ENCODE data around the gene TRERF1. TPM values are rescaled to one million over a fixed set of nuclear protein-coding genes. Genes with fewer than 3 reads are reported as not detected.
A peak's percentile ranks its signal among the peaks of the same experiment; 100 is the strongest.

TRERF1 gene
- total RNA-seq, 1 donor from 2014 or later, result 12.4 TPM

DNA sequence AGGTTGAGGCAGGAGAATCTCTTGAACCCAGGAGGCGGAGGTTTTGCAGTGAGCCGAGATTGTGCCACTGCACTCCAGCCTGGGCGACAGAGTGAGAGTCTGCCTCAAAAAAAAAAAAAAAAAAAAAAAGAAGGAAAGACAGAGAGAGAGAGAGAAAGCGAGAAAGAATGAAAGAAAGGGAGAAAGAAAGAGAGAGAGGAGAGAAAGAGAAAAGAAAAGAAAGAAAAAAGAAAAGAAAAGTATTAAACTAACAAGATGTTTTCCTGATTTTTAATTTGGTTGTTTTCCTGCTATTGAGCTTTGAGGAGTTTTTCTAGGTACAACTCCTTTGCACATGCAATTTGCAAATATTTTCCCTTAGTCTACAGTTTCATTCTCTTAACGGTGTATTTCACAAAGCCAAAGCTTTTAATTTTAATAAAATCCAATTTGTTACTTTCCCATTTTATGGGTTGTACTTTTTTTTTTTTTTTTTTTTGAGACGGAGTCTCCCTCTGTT is 10.8 kb upstream of the TRERF1 start:
- Mint-ChIP-seq H3K27me3 (ENCODE audit: low read depth) (no peaks in the 10 kb centered on the region), H3K9me3 (peaks cover 2% of the 10 kb centered on the region), H3K4me3 (no peak overlapping the region), H3K4me1 (no peaks in the 10 kb centered on the region), H3K27ac (ENCODE audit: unreplicated experiment) (no peak overlapping the region), H3K36me3 (ENCODE audit: low read depth) (no peaks in the 10 kb centered on the region)
- no peak for DNase-seq (ENCODE audit: low read depth, low spot score)
- TF ChIP-seq, protein P1, sequence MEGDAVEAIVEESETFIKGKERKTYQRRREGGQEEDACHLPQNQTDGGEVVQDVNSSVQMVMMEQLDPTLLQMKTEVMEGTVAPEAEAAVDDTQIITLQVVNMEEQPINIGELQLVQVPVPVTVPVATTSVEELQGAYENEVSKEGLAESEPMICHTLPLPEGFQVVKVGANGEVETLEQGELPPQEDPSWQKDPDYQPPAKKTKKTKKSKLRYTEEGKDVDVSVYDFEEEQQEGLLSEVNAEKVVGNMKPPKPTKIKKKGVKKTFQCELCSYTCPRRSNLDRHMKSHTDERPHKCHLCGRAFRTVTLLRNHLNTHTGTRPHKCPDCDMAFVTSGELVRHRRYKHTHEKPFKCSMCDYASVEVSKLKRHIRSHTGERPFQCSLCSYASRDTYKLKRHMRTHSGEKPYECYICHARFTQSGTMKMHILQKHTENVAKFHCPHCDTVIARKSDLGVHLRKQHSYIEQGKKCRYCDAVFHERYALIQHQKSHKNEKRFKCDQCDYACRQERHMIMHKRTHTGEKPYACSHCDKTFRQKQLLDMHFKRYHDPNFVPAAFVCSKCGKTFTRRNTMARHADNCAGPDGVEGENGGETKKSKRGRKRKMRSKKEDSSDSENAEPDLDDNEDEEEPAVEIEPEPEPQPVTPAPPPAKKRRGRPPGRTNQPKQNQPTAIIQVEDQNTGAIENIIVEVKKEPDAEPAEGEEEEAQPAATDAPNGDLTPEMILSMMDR (conservative IDR thresholded peaks at IDR 0.05), result no peak

GRCh38 chr6:42460883-42461282 is 9.2 kb upstream of the TRERF1 start:
- TF ChIP-seq, protein P1 (conservative IDR thresholded peaks at IDR 0.05), result no peak
- DNase-seq (ENCODE audit: low read depth, low spot score), result no peak
- Mint-ChIP-seq H3K4me1 (no peaks in the 10 kb centered on the region), H3K9me3 (peaks cover 2% of the 10 kb centered on the region), H3K27ac (ENCODE audit: unreplicated experiment) (no peak overlapping the region), H3K4me3 (no peak overlapping the region), H3K27me3 (ENCODE audit: low read depth) (no peaks in the 10 kb centered on the region), H3K36me3 (ENCODE audit: low read depth) (no peaks in the 10 kb centered on the region)

DNA sequence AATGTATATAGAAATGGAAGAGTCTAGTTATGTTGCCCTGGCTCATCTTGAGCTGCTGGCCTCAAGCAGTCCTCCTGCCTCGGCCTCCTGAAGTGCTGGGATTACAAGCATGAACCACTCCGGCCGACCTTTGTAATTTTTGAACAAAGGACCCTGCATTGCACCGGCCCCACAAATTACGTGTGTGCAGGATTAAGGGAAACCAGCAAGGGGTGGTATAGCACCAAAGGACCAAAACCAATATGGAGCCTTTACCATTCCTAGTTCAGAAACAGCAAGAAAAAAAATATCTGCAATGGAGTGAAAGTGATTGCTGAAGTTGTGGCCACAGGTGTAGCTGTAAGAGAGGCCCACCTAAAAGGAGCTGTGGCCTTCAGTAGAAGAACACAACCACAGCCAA is 8.2 kb upstream of the TRERF1 start:
- H3K9me3 Mint-ChIP-seq, result no peaks in the 10 kb centered on the region
- H3K36me3 Mint-ChIP-seq (ENCODE audit: low read depth), result no peaks in the 10 kb centered on the region
- H3K27me3 Mint-ChIP-seq (ENCODE audit: low read depth), result no peaks in the 10 kb centered on the region
- DNase-seq (ENCODE audit: low read depth, low spot score), result no peak
- TF ChIP-seq, protein P1 (conservative IDR thresholded peaks at IDR 0.05), result no peak
- no peak overlapping the region for H3K27ac Mint-ChIP-seq (ENCODE audit: unreplicated experiment)
- no peaks in the 10 kb centered on the region for H3K4me1 Mint-ChIP-seq
- H3K4me3 Mint-ChIP-seq, result no peak overlapping the region

DNA sequence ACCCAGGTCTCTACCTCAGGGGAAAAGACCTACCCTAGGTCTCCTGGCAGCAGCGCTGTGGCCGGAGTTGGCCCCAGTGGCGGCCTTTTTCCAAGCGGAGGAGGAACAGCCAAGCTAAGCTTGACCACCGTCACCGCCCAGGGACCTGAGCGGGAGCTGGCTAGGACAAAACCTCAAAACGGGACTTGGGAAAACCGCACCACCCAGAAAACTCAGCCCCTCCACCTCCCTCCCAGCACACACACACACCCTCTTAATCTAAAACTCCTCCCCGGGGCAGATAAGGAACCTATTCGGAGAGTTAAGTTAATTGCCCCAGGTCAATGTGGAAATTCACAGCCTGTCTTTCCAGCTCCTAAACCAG is 2.7 kb upstream of the TRERF1 start:
- TF ChIP-seq, protein P1 (conservative IDR thresholded peaks at IDR 0.05), result no peak
- H3K27me3 Mint-ChIP-seq (ENCODE audit: low read depth), result peaks cover 2% of the 10 kb centered on the region
- DNase-seq (ENCODE audit: low read depth, low spot score), result no peak
- H3K9me3 Mint-ChIP-seq, result no peaks in the 10 kb centered on the region
- peak overlapping the region; percentile 86 for H3K4me3 Mint-ChIP-seq
- H3K27ac Mint-ChIP-seq (ENCODE audit: unreplicated experiment), result peak overlapping the region; percentile 0
- peaks cover 35% of the 10 kb centered on the region for H3K4me1 Mint-ChIP-seq
- H3K36me3 Mint-ChIP-seq (ENCODE audit: low read depth), result no peaks in the 10 kb centered on the region

GRCh38 chr6:42453654-42454427 is 2.1 kb upstream of the TRERF1 start:
- Mint-ChIP-seq H3K36me3 (ENCODE audit: low read depth) (no peaks in the 10 kb centered on the region), H3K27me3 (ENCODE audit: low read depth) (peaks cover 2% of the 10 kb centered on the region), H3K4me1 (peaks cover 41% of the 10 kb centered on the region), H3K27ac (ENCODE audit: unreplicated experiment) (peak overlapping the region; percentile 0), H3K4me3 (peak overlapping the region; percentile 86), H3K9me3 (no peaks in the 10 kb centered on the region)
- peak; percentile 29 for DNase-seq (ENCODE audit: low read depth, low spot score)
- TF ChIP-seq, protein P1 (conservative IDR thresholded peaks at IDR 0.05), result no peak
